IMR-90 (cell line): ENCODE measurements around the gene TAS2R1. TPM values are rescaled to one million over a fixed set of nuclear protein-coding genes. Genes with fewer than 3 reads are reported as not detected.
A peak's percentile ranks its signal among the peaks of the same experiment; 100 is the strongest.

ENCODE experiments used
- ATAC-seq: fragments of 200-7000 bp; cut with Tn5 transposase; 2 replicates; pipeline ENCODE4 v1.9.1; 2020; ENCODE audit warnings: low read depth, mild to moderate bottlenecking, moderate library complexity
- BruUV-seq: library from RNA; stranded (reverse); fragments of 400-500 nt; replicated peaks from 2 replicates; lab custom pipeline; 2021; lab: Mats Ljungman, UMichigan
- CTCF ChIA-PET: fragments of 300-600 bp; formaldehyde crosslinking; extraction: SDS; loops from one replicate; lab custom pipeline; 2021; ENCODE audit warnings: antibody characterized with exemption; lab: Yijun Ruan, JAX
- POLR2A ChIA-PET: fragments of 300-600 bp; sonication (Branson Sonifier 250); formaldehyde crosslinking; loops from one replicate; lab custom pipeline; 2022; ENCODE audit warnings: antibody characterized with exemption; ENCODE audit not compliant: unreplicated experiment; lab: Charles Lee
- DNase-seq: peaks from one replicate; pipeline ENCODE4 v3.0.0; 2013
- H2AFZ ChIP-seq: replicated peaks from 2 replicates; pipeline ENCODE3; 2013; ENCODE audit warnings: low read length, mild to moderate bottlenecking; ENCODE audit not compliant: poor library complexity
- H2AK5ac ChIP-seq: 2 replicates; pipeline ENCODE4 v1.6.1; 2013; ENCODE audit warnings: low read depth, low read length, inconsistent platforms
- H2AK9ac ChIP-seq: replicated peaks from 2 replicates; pipeline ENCODE3; 2013; ENCODE audit warnings: mild to moderate bottlenecking, low read depth, low read length, moderate library complexity; ENCODE audit not compliant: poor library complexity
- H2BK120ac ChIP-seq: 2 replicates; pipeline ENCODE4 v1.6.1; 2013; ENCODE audit warnings: low read depth, low read length, inconsistent platforms
- H2BK15ac ChIP-seq: 3 replicates; pipeline ENCODE4 v1.6.1; 2013; ENCODE audit warnings: low read depth, low read length, inconsistent platforms
- H2BK20ac ChIP-seq: 2 replicates; pipeline ENCODE4 v1.6.1; 2013; ENCODE audit warnings: low read depth, mild to moderate bottlenecking, inconsistent platforms, low read length, moderate library complexity
- H2BK5ac ChIP-seq: 2 replicates; pipeline ENCODE4 v1.6.1; 2013; ENCODE audit warnings: mild to moderate bottlenecking, low read depth, low read length, inconsistent platforms; ENCODE audit not compliant: poor library complexity, severe bottlenecking
- H3K14ac ChIP-seq: replicated peaks from 2 replicates; pipeline ENCODE4 v1.6.1; 2013; ENCODE audit warnings: low read depth, low read length, inconsistent platforms
- H3K18ac ChIP-seq: 2 replicates; pipeline ENCODE4 v1.6.1; 2013; ENCODE audit warnings: low read depth, low read length, control low read depth
- H3K23ac ChIP-seq: 2 replicates; pipeline ENCODE4 v1.6.1; 2013; ENCODE audit warnings: low read depth, low read length, inconsistent platforms
- H3K27ac ChIP-seq: 2 replicates; pipeline ENCODE4 v1.5.1; 2013; ENCODE audit warnings: mild to moderate bottlenecking, control low read depth, low read length; ENCODE audit not compliant: insufficient read depth
- H3K27me3 ChIP-seq: 2 replicates; pipeline ENCODE4 v1.6.1; 2013; ENCODE audit warnings: low read length; ENCODE audit not compliant: control insufficient read depth, insufficient read depth
- H3K36me3 ChIP-seq: 2 replicates; pipeline ENCODE4 v1.6.1; 2013; ENCODE audit warnings: low read length, mixed read lengths; ENCODE audit not compliant: control insufficient read depth, insufficient read depth
- H3K4ac ChIP-seq: 2 replicates; pipeline ENCODE4 v1.6.1; 2013; ENCODE audit warnings: low read depth, low read length, inconsistent platforms
- H3K4me1 ChIP-seq: 2 replicates; pipeline ENCODE4 v1.6.1; 2013; ENCODE audit warnings: low read length, mixed read lengths; ENCODE audit not compliant: control insufficient read depth, insufficient read depth
- H3K4me2 ChIP-seq: 2 replicates; pipeline ENCODE4 v1.6.1; 2013; ENCODE audit warnings: low read depth, mild to moderate bottlenecking, control low read depth, low read length, moderate library complexity
- H3K4me3 ChIP-seq: 2 replicates; pipeline ENCODE4 v1.5.1; 2013; ENCODE audit warnings: low read depth, mild to moderate bottlenecking, control low read depth, low read length, moderate library complexity; ENCODE audit not compliant: insufficient read depth
- H3K56ac ChIP-seq: 2 replicates; pipeline ENCODE4 v1.6.1; 2013; ENCODE audit warnings: low read length, inconsistent platforms; ENCODE audit not compliant: insufficient read depth; ENCODE audit errors: extremely low read depth
- H3K79me1 ChIP-seq, 2 experiments: 2 replicates each; pipeline ENCODE4 v1.6.1; 2013; ENCODE audit warnings: low read length in 2 of 2, inconsistent platforms in 1 of 2, low read depth in 1 of 2
- H3K9ac ChIP-seq: 2 replicates; pipeline ENCODE4 v1.6.1; 2013; ENCODE audit warnings: low read depth, low read length, control low read depth
- H3K9me1 ChIP-seq: 2 replicates; pipeline ENCODE4 v1.6.1; 2013; ENCODE audit warnings: low read length, inconsistent platforms; ENCODE audit not compliant: insufficient read depth
- H3K9me3 ChIP-seq: 2 replicates; pipeline ENCODE4 v1.6.1; 2013; ENCODE audit warnings: low read length; ENCODE audit not compliant: control insufficient read depth, insufficient read depth
- H4K20me1 ChIP-seq: 2 replicates; pipeline ENCODE4 v1.6.1; 2013; ENCODE audit warnings: low read length, inconsistent platforms; ENCODE audit not compliant: insufficient read depth
- H4K5ac ChIP-seq: 2 replicates; pipeline ENCODE4 v1.6.1; 2013; ENCODE audit warnings: mild to moderate bottlenecking, low read depth, low read length, control low read depth
- H4K8ac ChIP-seq, 2 experiments: 2 replicates each; pipeline ENCODE4 v1.6.1; 2013; ENCODE audit warnings: low read depth in 2 of 2, low read length in 2 of 2, control low read depth in 1 of 2, inconsistent platforms in 1 of 2
- H4K91ac ChIP-seq: 2 replicates; pipeline ENCODE4 v1.6.1; 2013; ENCODE audit warnings: low read depth, low read length, inconsistent platforms; ENCODE audit not compliant: insufficient read depth
- ELK1 ChIP-seq: fragments of 150-350 bp; IDR thresholded peaks from 2 replicates; pipeline ENCODE4 v1.6.1; 2016; ENCODE audit warnings: low read depth, mild to moderate bottlenecking, low read length, moderate library complexity, borderline replicate concordance
- FOS ChIP-seq: fragments of 150-350 bp; IDR thresholded peaks from 2 replicates; pipeline ENCODE4 v1.6.1; 2016; ENCODE audit warnings: low read depth, low read length
- MAFK ChIP-seq: IDR thresholded peaks from 2 replicates; pipeline ENCODE4 v1.6.1; 2012; ENCODE audit warnings: low read depth, low read length, improper control_type of control experiment
- RCOR1 ChIP-seq: IDR thresholded peaks from 2 replicates; pipeline ENCODE4 v1.6.1; 2012; ENCODE audit warnings: mild to moderate bottlenecking, low read length, improper control_type of control experiment; ENCODE audit not compliant: insufficient replicate concordance
- SMC3 ChIP-seq: fragments of 150-350 bp; IDR thresholded peaks from 2 replicates; pipeline ENCODE4 v1.6.1; 2016; ENCODE audit warnings: low read depth, mild to moderate bottlenecking, antibody characterized with exemption, low read length, moderate library complexity
- WGBS, 2 experiments: methylation state at CpG; one replicate each; pipeline versions ENCODE4 v1.1.5 to v1.1.7; 2013; ENCODE audit warnings: missing lambda C conversion rate in 2 of 2; ENCODE audit not compliant: insufficient read length in 1 of 2; ENCODE audit errors: extremely low coverage in 2 of 2; 5-methylcytosine and 5-hydroxymethylcytosine counted together
- dilution Hi-C: fragments of 300-500 bp; cut with HindIII; formaldehyde crosslinking; loops from one replicate; pipeline ENCODE4 v1.14.3; 2018; ENCODE audit warnings: low sequenced_read_pairs; ENCODE audit not compliant: unreplicated experiment
- in situ Hi-C: fragments of 300-500 bp; cut with MboI; formaldehyde crosslinking; loops from 3 replicates; pipeline ENCODE4 v1.14.3; 2019; ENCODE audit warnings: low sequenced_read_pairs, inconsistent platforms, mixed read lengths
- intact Hi-C: fragments of 100-400 bp; cut with micrococcal nuclease; formaldehyde crosslinking; loops from 2 replicates; pipeline ENCODE4 v1.10.0; 2022
- polyA plus RNA-seq, 3 experiments: library from polyadenylated mRNA; depleted of rRNA; stranded (reverse); fragments of >200 nt; gene quantifications; 2 replicates each; pipeline ENCODE4 v1.2.3, GENCODE V29; 2012; ENCODE audit warnings: low replicate concordance in 1 of 3
- total RNA-seq: library from RNA; depleted of rRNA; stranded (reverse); fragments of >200 nt; gene quantifications from 2 replicates; pipeline ENCODE4 v1.2.3, GENCODE V29; 2012

TAS2R1 gene
- total and polyA plus RNA-seq, 2 of the 4 experiments (the other 2 are of a cell fraction), result not detected

GRCh38 chr5:9610969-9611368 lies 19.2 kb downstream of the TAS2R1 start:
- POLR2A ChIA-PET, result no interaction called here

More at GRCh38 chr5:9610969-9611368, 19.2 kb downstream of the TAS2R1 start:
- BruUV-seq, result no TSS peak
- no peak overlapping the region for H3K4ac ChIP-seq
- H3K4me1 ChIP-seq, result no peaks in the 10 kb centered on the region
- intact Hi-C loops (no loop called here), dilution Hi-C loops (no loop called here), in situ Hi-C loops (no loop called here)
- no peak overlapping the region for H3K9ac ChIP-seq
- CTCF ChIA-PET, result no interaction called here
- H3K27me3 ChIP-seq, result no peaks in the 10 kb centered on the region
- 0 out of 2 replicates have a peak, but pooled peaks cover 4% of the 10 kb centered on the region for H3K9me1 ChIP-seq
- H3K56ac ChIP-seq, result no peak overlapping the region
- no peak overlapping the region for H4K91ac ChIP-seq
- H2AK9ac ChIP-seq, result no peak overlapping the region
- H3K27ac ChIP-seq, result no peak overlapping the region
- H3K14ac ChIP-seq, result no peak overlapping the region
- H4K20me1 ChIP-seq, result no peaks in the 10 kb centered on the region
- no peak overlapping the region for H3K18ac ChIP-seq
- no peak overlapping the region for H4K8ac ChIP-seq
- no peak for DNase-seq
- H2BK15ac ChIP-seq, result no peak overlapping the region
- no peak for ATAC-seq
- no peak overlapping the region for H2BK20ac ChIP-seq
- TF ChIP-seq SMC3 (no peak), RCOR1 (no peak), FOS (no peak), ELK1 (no peak), MAFK (peak; percentile 55)
- H3K36me3 ChIP-seq, result no peaks in the 10 kb centered on the region
- H3K79me1 ChIP-seq, result no peaks in the 10 kb centered on the region
- no peak overlapping the region for H3K4me3 ChIP-seq
- no peak overlapping the region for H2AK5ac ChIP-seq
- H3K4me2 ChIP-seq, result no peak overlapping the region
- H4K5ac ChIP-seq, result no peak overlapping the region
- WGBS, 2 experiments, result no CpG with 5 or more reads among the region's 2 CpGs
- H2BK5ac ChIP-seq, result no peak overlapping the region
- H2BK120ac ChIP-seq, result no peak overlapping the region
- peaks cover 2% of the 10 kb centered on the region; the same call in 1 of the 2 replicates for H3K9me3 ChIP-seq
- H2AFZ ChIP-seq, result no peak overlapping the region
- H3K23ac ChIP-seq, result no peak overlapping the region
